HT-29 (cell line): ENCODE data around the gene ACTN1. TPM values are rescaled to one million over a fixed set of nuclear protein-coding genes. Genes with fewer than 3 reads are reported as not detected.
"Not testable (repeated sequence)": the region's sequence is repeated elsewhere in the genome, so short reads cannot be mapped to it uniquely, and the experiment has no call there.

Experiments used
- DNase-seq: peaks from one replicate; pipeline ENCODE4 v3.0.0-alpha.2; 2015; ENCODE audit warnings: low spot score
- total RNA-seq: library from RNA; depleted of rRNA; stranded (reverse); fragments of >200 nt; shearing (Covaris generic); gene quantifications from 2 replicates; pipeline ENCODE4 v1.2.3, GENCODE V29; 2014

ACTN1 gene
- total RNA-seq, 1 experiment from 2014 or later = 115 TPM

- no peak for DNase-seq
Observed at GRCh38 chr14:68986926-68987652, 8.0 kb upstream of the ACTN1 start.

GRCh38 chr14:68986225-68986624 is 7.1 kb upstream of the ACTN1 start:
- DNase-seq = no peak

GRCh38 chr14:68984686-68985085 is 5.6 kb upstream of the ACTN1 start:
- DNase-seq = no peak

- DNase-seq = no peak
Observed at GRCh38 chr14:68983191-68983590, 4.1 kb upstream of the ACTN1 start.

GRCh38 chr14:68982581-68982980 is 3.5 kb upstream of the ACTN1 start:
- no peak for DNase-seq

GRCh38 chr14:68981539-68981976 is 2.5 kb upstream of the ACTN1 start:
- DNase-seq = no peak

GRCh38 chr14:68981139-68981538 is 2.0 kb upstream of the ACTN1 start:
- no peak for DNase-seq

GRCh38 chr14:68979722-68980451 is 785 bp upstream of the ACTN1 start:
- DNase-seq = peak; percentile 42

- DNase-seq = peak; percentile 30
Observed at GRCh38 chr14:68978172-68978911, 760 bp downstream of the ACTN1 start.

GRCh38 chr14:68977718-68978171 is 1.4 kb downstream of the ACTN1 start:
- DNase-seq = peak; percentile 28

- DNase-seq = peak; percentile 4
Observed at GRCh38 chr14:68977180-68977717, 1.9 kb downstream of the ACTN1 start.

- no peak for DNase-seq
Observed at GRCh38 chr14:68976160-68977067, 2.7 kb downstream of the ACTN1 start.

- DNase-seq = no peak
Observed at GRCh38 chr14:68975667-68976066, 3.4 kb downstream of the ACTN1 start.

- DNase-seq = no peak
Observed at GRCh38 chr14:68974759-68975347, 4.2 kb downstream of the ACTN1 start.

- DNase-seq = no peak
Observed at GRCh38 chr14:68973639-68974038, 5.5 kb downstream of the ACTN1 start.

GRCh38 chr14:68973219-68973565 is 5.9 kb downstream of the ACTN1 start:
- not testable (repeated sequence) for DNase-seq

- DNase-seq = no peak
Observed at GRCh38 chr14:68972507-68973218, 6.4 kb downstream of the ACTN1 start.

- DNase-seq = no peak
Observed at GRCh38 chr14:68971411-68972035, 7.6 kb downstream of the ACTN1 start.

GRCh38 chr14:68970736-68971135 is 8.4 kb downstream of the ACTN1 start:
- DNase-seq = no peak
